Measurements from ENCODE around the gene CADPS. TPM values are rescaled to one million over a fixed set of nuclear protein-coding genes. Genes with fewer than 3 reads are reported as not detected.

Gene CADPS
- total RNA-seq, 1 experiment from 2014 or later, result not detected

- Histone ChIP-seq H3K9me2 (ENCODE audit: insufficient read depth) (no peaks in the 10 kb centered on the region), H3F3A (ENCODE audit: insufficient read depth, low read depth) (no peaks in the 10 kb centered on the region), H3K4me3 (no peak overlapping the region), H3K79me2 (ENCODE audit: low read depth) (no peaks in the 10 kb centered on the region), H3K27me3 (ENCODE audit: insufficient read depth, low read depth) (0 out of 2 replicates have a peak, but pooled peaks cover 5% of the 10 kb centered on the region), H2AFZ (no peak overlapping the region), H3K4me1 (replicated peaks; ENCODE audit: insufficient read depth) (no peaks in the 10 kb centered on the region), H3K27ac (no peak overlapping the region), H3K9me3 (ENCODE audit: insufficient read depth, low read depth) (no peaks in the 10 kb centered on the region), H4K20me1 (ENCODE audit: insufficient read depth) (no peaks in the 10 kb centered on the region), H3K36me3 (ENCODE audit: low read depth) (no peaks in the 10 kb centered on the region), H3K4me2 (no peak overlapping the region)
- intact Hi-C loops (cut with micrococcal nuclease; ENCODE audit: unreplicated experiment), result no loop called here
- no TSS peak for BruUV-seq (replicated peaks)
- no peak for TF ChIP-seq CTCF (conservative IDR thresholded peaks at IDR 0.05)
- TF ChIP-seq EZH2 (IDR thresholded peaks at IDR 0.05; ENCODE audit: low read depth), result no peak
- ChIA-PET POLR2A (ENCODE audit: unreplicated experiment) (no interaction called here), CTCF (no interaction called here)
- no peak for DNase-seq
These were observed 243.7 kb downstream of the CADPS start for GRCh38 chr3:62631488-62631887.

GRCh38 chr3:62630664-62631063, 244.6 kb downstream of the CADPS start:
- Histone ChIP-seq H3K4me1 (replicated peaks; ENCODE audit: insufficient read depth) (no peaks in the 10 kb centered on the region), H4K20me1 (ENCODE audit: insufficient read depth) (no peaks in the 10 kb centered on the region), H3K4me3 (no peak overlapping the region), H3K27ac (no peak overlapping the region), H3K9me2 (ENCODE audit: insufficient read depth) (no peaks in the 10 kb centered on the region), H3F3A (ENCODE audit: insufficient read depth, low read depth) (no peaks in the 10 kb centered on the region), H3K79me2 (ENCODE audit: low read depth) (no peaks in the 10 kb centered on the region), H2AFZ (no peak overlapping the region), H3K9me3 (ENCODE audit: insufficient read depth, low read depth) (no peaks in the 10 kb centered on the region), H3K27me3 (ENCODE audit: insufficient read depth, low read depth) (peaks cover 9% of the 10 kb centered on the region; the same call in 1 of the 2 replicates), H3K4me2 (no peak overlapping the region), H3K36me3 (ENCODE audit: low read depth) (no peaks in the 10 kb centered on the region)
- intact Hi-C loops (cut with micrococcal nuclease; ENCODE audit: unreplicated experiment), result no loop called here
- TF ChIP-seq CTCF (conservative IDR thresholded peaks at IDR 0.05) (no peak), EZH2 (IDR thresholded peaks at IDR 0.05; ENCODE audit: low read depth) (no peak)
- POLR2A ChIA-PET (ENCODE audit: unreplicated experiment), result no interaction called here
- CTCF ChIA-PET, result no interaction called here
- BruUV-seq (replicated peaks), result no TSS peak
- DNase-seq, result no peak

- no TSS peak for BruUV-seq (replicated peaks)
- no peak for DNase-seq
- no peaks in the 10 kb centered on the region for H3K36me3 ChIP-seq (ENCODE audit: low read depth)
- ChIA-PET POLR2A (ENCODE audit: unreplicated experiment) (no interaction called here), CTCF (no interaction called here)
- no peaks in the 10 kb centered on the region for H3K9me3 ChIP-seq (ENCODE audit: insufficient read depth, low read depth)
- H3K27ac ChIP-seq, result no peak overlapping the region
- no peaks in the 10 kb centered on the region for H3K79me2 ChIP-seq (ENCODE audit: low read depth)
- peaks cover 4% of the 10 kb centered on the region; the same call in 1 of the 2 replicates for H3K27me3 ChIP-seq (ENCODE audit: insufficient read depth, low read depth)
- H4K20me1 ChIP-seq (ENCODE audit: insufficient read depth), result no peaks in the 10 kb centered on the region
- H3K9me2 ChIP-seq (ENCODE audit: insufficient read depth), result no peaks in the 10 kb centered on the region
- no peak for TF ChIP-seq EZH2 (IDR thresholded peaks at IDR 0.05; ENCODE audit: low read depth)
- TF ChIP-seq CTCF (conservative IDR thresholded peaks at IDR 0.05), result no peak
- no peaks in the 10 kb centered on the region for H3F3A ChIP-seq (ENCODE audit: insufficient read depth, low read depth)
- no peak overlapping the region for H3K4me3 ChIP-seq
- intact Hi-C loops (cut with micrococcal nuclease; ENCODE audit: unreplicated experiment), result loop anchor here (10.0 kb wide), 1 partner anchor 710 kb away; no protein-coding TSS in a partner anchor
- H2AFZ ChIP-seq, result no peak overlapping the region
- H3K4me1 ChIP-seq (replicated peaks; ENCODE audit: insufficient read depth), result no peaks in the 10 kb centered on the region
- no peak overlapping the region for H3K4me2 ChIP-seq
These were observed 249.9 kb downstream of the CADPS start for GRCh38 chr3:62625268-62625667.

All from PC-9 (cell line).